Progenitor cell of endocrine pancreas (in vitro differentiated cells): ENCODE results near the gene SEL1L. TPM values are rescaled to one million over a fixed set of nuclear protein-coding genes. Genes with fewer than 3 reads are reported as not detected.

ENCODE experiments used
- DNase-seq: peaks from one replicate; pipeline ENCODE4 v3.0.0; 2021; ENCODE audit warnings: low spot score; ENCODE audit not compliant: unreplicated experiment
- H3K27ac Mint-ChIP-seq: 2 replicates; pipeline ENCODE4 v1.8.0; 2021; ENCODE audit warnings: mild to moderate bottlenecking, moderate library complexity, mixed read lengths
- H3K27me3 Mint-ChIP-seq: 2 replicates; pipeline ENCODE4 v1.8.0; 2021; ENCODE audit warnings: mixed read lengths
- H3K36me3 Mint-ChIP-seq: 2 replicates; pipeline ENCODE4 v1.8.0; 2022; ENCODE audit warnings: mixed read lengths; ENCODE audit not compliant: insufficient read depth
- H3K4me1 Mint-ChIP-seq: 2 replicates; pipeline ENCODE4 v1.8.0; 2021; ENCODE audit warnings: low read depth, mixed read lengths
- H3K4me3 Mint-ChIP-seq: 2 replicates; pipeline ENCODE4 v1.8.0; 2021; ENCODE audit warnings: low read depth, mild to moderate bottlenecking, moderate library complexity, mixed read lengths
- H3K9me3 Mint-ChIP-seq: 2 replicates; pipeline ENCODE4 v1.8.0; 2021; ENCODE audit warnings: low read depth, mixed read lengths
- CTCF ChIP-seq: fragments of 200-600 bp; sonication (generic); IDR thresholded peaks from one replicate; pipeline ENCODE4 v1.5.0; 2021; ENCODE audit warnings: antibody characterized with exemption, mild to moderate bottlenecking; ENCODE audit not compliant: unreplicated experiment
- total RNA-seq: library from RNA; stranded (reverse); gene quantifications from 2 replicates; pipeline ENCODE4 v1.2.1, GENCODE V29; 2021

The SEL1L gene
- total RNA-seq, 1 donor from 2014 or later, result 68.3 TPM

- TF ChIP-seq CTCF, result no peak
- Mint-ChIP-seq H3K9me3 (no peaks in the 10 kb centered on the region), H3K4me3 (no peak overlapping the region), H3K27me3 (no peaks in the 10 kb centered on the region), H3K4me1 (peaks cover 3% of the 10 kb centered on the region), H3K36me3 (peaks cover 23% of the 10 kb centered on the region), H3K27ac (no peak overlapping the region)
- DNase-seq, result no peak
Measured at GRCh38 chr14:81484120-81484519, 49.5 kb downstream of the SEL1L start.

GRCh38 chr14:81480741-81481140, 52.9 kb downstream of the SEL1L start:
- no peaks in the 10 kb centered on the region for H3K27me3 Mint-ChIP-seq
- H3K9me3 Mint-ChIP-seq, result no peaks in the 10 kb centered on the region
- H3K27ac Mint-ChIP-seq, result no peak overlapping the region
- H3K4me1 Mint-ChIP-seq, result no peaks in the 10 kb centered on the region
- no peak for DNase-seq
- TF ChIP-seq CTCF, result no peak
- peaks cover 23% of the 10 kb centered on the region for H3K36me3 Mint-ChIP-seq
- H3K4me3 Mint-ChIP-seq, result no peak overlapping the region

- H3K36me3 Mint-ChIP-seq, result peaks cover 19% of the 10 kb centered on the region
- DNase-seq, result no peak
- H3K4me1 Mint-ChIP-seq, result no peaks in the 10 kb centered on the region
- no peak for TF ChIP-seq CTCF
- no peak overlapping the region for H3K27ac Mint-ChIP-seq
- H3K27me3 Mint-ChIP-seq, result no peaks in the 10 kb centered on the region
- no peak overlapping the region for H3K4me3 Mint-ChIP-seq
- no peaks in the 10 kb centered on the region for H3K9me3 Mint-ChIP-seq
Measured at GRCh38 chr14:81478446-81478845, 55.2 kb downstream of the SEL1L start.

- Mint-ChIP-seq H3K4me1 (no peaks in the 10 kb centered on the region), H3K4me3 (no peak overlapping the region), H3K9me3 (no peaks in the 10 kb centered on the region), H3K27me3 (no peaks in the 10 kb centered on the region), H3K27ac (no peak overlapping the region), H3K36me3 (peaks cover 18% of the 10 kb centered on the region)
- no peak for DNase-seq
- TF ChIP-seq CTCF, result no peak
Measured at GRCh38 chr14:81476816-81477215, 56.8 kb downstream of the SEL1L start.

- H3K27me3 Mint-ChIP-seq, result no peaks in the 10 kb centered on the region
- no peak overlapping the region for H3K4me3 Mint-ChIP-seq
- no peak for TF ChIP-seq CTCF
Measured at GRCh38 chr14:81474685-81475324, 58.8 kb downstream of the SEL1L start.

More at GRCh38 chr14:81474685-81475324, 58.8 kb downstream of the SEL1L start:
- Mint-ChIP-seq H3K36me3 (peaks cover 12% of the 10 kb centered on the region), H3K27ac (no peak overlapping the region), H3K4me1 (no peaks in the 10 kb centered on the region), H3K9me3 (no peaks in the 10 kb centered on the region)
- no peak for DNase-seq
